NCI-H2029 (cell line): Measurements from ENCODE around the gene HIKESHI.
"Not testable (repeated sequence)": the region's sequence is repeated elsewhere in the genome, so short reads cannot be mapped to it uniquely, and the experiment has no call there.

Source experiments
- DNase-seq: peaks from one replicate; lab custom pipeline; 2025; lab: John Stamatoyannopoulos, UW

Gene HIKESHI

DNA sequence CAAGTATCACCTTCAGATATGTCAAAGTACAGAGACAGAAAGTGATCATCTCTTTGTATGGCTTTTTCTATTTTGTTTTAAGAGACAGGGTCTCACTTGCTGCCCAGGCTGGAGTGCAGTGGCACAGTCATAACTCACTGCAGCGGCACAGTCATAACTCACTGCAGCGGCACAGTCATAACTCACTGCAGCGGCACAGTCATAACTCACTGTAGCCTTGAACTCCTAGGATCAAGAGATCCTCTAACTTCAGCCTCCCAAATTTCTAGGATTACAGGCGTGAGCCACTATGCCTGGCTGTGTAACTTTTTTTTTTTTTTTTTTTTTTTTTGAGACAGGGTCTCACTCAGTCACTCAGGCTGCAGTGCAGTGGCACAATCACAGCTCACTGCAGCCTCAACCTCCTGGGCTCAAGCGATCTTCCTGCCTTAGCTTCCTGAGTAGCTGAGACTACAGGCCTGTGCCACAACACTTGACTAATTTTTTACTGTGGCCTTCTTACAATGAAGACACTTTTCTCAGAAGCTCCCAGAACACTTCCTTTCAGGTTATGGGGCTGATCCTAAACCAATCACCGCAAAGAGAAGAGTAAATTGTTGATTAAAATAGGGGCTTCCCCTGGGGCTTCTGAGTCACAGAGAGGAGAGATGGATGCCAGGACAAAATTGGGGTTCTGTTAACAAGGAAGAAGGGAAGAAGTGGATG, 9.0 kb upstream of the HIKESHI start:
- no peak for DNase-seq

DNA sequence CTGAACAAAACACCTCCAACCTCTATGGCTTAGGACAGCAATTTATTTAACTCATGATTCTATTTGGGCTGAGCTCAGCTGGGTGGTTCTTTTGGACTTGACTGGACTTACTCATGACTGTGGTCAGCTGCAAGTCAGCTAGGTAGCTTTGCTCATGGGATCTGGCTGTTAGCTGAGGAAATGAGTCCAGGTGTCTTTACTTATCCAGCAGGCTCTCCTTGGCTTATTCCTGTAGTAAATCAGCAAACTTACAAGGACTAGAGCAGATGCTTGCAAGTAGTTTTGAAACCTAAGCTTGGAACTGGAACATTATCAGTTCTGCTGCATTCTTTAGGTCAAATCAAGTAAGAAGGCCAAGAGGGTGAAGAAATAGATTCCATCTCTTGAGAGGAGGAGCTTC, 8.0 kb upstream of the HIKESHI start:
- DNase-seq: no peak

DNA sequence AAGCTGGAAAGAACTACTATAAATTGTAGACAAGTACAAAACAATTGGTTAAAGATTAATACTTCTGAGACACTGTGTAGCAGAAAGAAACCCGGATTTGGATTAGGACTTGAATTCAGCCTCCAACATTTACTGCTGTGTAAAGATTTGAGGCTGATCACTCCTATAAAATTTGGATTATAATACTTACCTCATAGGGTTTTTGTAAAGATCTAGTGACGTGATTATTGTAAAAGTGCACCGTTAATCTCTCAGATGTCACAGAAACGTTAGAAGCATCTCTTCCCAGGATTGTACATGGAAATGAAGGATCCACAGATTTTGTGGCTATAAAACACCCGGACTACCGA, 323 bp upstream of the HIKESHI start:
- DNase-seq: no peak

DNA sequence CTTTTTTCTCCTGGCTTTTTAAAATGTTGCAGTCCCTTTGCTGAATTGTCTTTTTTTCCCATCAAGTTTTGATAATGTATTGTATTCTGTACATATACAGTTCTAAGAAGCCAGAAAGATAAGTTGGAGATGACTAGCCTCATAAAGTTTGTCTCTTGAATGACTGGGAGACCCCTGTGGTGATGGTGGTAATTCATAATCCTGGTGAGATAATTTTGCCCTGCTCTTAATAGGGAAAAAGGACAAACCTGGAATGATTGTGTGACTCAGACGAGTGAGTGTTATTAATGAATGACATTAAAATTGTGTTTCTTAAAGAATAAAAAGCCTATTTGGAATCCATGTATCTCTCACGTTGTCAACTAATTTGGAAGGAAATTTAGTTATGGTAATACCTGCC, 1.2 kb downstream of the HIKESHI start:
- DNase-seq: no peak

DNA sequence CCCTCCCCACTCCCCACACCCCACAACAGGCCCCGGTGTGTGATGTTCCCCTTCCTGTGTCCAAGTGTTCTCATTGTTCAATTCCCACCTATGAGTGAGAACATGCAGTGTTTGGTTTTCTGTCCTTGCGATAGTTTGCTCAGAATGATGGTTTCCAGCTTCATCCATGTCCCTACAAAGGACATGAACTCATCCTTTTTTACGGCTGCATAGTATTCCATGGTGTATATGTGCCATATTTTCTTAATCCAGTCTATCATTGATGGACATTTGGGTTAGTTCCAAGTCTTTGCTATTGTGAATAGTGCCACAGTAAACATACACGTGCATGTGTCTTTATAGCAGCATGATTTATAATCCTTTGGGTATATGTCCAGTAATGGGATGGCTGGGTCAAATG, 6.7 kb downstream of the HIKESHI start:
- DNase-seq: not testable (repeated sequence)

DNA sequence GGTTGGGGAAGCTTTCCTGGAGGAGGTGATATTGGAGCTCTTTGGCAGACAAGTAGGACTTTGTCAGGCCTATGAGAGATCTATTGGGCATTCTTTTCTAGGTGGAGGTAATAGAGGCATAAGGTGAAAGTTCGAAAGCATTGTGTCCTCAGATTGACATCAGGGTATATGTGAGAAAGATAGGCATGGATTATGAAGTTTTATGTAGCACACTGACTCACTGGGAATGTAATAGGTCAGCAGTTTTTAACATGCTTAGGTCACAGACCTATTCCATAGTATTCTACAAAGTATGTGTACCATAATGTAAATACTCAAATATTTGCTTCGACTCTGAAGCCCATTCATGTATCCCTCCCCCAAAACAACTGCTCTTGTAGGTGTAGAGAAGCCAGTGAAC, 11.8 kb downstream of the HIKESHI start:
- DNase-seq: no peak

DNA sequence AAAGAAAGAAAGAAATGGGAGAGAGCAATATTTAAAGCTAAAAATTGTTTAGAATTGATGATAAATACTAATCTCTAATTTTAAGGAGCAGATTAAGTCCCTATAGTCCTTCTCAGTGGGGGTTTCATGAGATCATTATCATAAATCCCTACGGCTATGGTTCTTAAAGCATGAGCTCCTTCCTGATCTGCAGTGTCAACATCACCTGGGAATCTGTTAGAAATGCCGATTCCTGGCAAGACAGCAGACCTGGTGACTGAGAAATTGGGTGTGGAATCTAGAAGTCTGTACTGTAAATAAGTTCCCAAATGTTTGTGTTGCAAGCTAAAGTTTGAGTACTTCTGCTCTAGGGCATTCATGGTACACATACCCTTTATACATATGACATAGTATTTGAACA, 12.6 kb downstream of the HIKESHI start:
- no peak for DNase-seq

DNA sequence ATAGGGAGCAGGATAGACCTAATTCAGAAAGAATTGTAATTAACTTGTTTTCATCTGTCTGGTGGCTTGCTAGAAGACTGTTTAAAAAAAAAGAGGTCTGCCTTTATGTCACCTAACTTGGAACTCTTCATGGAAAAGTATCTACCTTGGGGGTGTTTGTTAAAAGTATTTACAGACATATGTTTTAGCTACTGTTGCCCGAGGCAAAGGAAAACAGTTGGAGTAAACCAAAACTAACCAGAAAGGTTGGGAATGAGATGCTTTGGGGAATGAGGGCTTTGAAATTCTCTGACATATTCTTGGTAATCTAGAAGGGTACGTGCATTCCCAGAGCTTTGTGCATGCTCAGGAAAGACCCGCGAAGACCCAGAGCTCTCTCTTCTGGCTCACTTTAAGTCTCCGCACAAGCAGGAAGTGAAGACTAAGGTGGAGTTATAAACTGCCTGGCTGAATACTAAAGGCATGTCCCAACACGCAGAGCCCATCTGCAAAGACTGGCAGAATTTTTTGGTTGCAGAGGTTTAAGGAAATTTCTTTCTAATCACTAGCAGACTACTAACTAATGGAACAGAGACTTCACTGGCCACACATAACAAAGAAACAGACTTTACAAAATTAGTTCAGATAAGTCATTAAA, 33.2 kb downstream of the HIKESHI start:
- no peak for DNase-seq

DNA sequence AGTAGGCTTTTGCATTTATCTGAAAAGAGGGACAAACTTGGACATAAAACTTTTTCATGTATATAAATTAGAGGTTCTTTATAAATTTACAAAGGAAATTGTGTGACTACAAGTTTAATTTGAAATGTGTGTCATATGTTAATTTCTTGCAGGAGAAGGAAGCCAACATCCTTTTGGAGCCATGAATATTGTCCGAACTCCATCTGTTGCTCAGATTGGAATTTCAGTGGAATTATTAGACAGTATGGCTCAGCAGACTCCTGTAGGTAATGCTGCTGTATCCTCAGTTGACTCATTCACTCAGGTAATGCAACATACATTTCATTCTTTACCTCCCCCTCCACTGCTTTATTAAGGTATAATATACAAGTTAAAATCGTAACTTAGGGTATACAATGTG, 35.2 kb downstream of the HIKESHI start:
- no peak for DNase-seq

DNA sequence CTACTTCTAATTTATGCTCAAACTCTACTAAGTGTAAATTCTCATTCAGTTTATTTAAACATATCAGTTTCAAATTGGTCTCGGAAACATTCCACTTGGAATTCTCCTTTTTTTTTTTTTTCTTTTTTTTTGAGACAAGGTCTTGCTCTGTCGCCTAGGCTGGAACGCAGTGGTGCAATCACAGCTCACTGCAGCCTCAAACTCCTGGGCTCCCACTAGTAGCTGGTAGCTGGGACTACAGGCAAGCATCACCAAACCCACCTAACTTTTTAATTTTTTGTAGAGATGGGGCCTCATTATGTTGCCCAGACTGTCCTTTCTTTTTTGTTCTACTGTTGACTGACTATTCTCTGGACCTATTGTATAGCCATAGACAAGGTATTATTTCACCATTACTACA, 39.3 kb downstream of the HIKESHI start:
- DNase-seq: no peak

DNA sequence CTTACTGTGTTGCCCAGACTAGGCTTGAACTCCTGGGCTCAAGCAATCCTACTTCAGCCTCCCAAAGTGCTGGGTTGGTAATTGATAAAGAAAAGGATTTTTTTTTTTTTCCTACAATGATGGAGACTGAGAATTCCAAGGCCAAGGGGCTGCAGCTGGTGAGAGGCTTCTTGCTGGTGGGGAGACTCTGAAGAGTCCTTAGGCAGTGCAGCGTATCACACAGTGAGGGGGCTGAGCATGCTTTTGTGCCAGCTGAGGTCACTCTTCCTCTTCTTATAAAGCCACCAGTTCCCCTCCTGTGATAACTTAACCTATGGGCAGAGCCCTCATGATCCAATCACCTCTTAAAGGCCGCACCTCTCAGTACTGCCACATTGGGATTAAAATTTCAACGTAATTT, 44.5 kb downstream of the HIKESHI start:
- DNase-seq: no peak

DNA sequence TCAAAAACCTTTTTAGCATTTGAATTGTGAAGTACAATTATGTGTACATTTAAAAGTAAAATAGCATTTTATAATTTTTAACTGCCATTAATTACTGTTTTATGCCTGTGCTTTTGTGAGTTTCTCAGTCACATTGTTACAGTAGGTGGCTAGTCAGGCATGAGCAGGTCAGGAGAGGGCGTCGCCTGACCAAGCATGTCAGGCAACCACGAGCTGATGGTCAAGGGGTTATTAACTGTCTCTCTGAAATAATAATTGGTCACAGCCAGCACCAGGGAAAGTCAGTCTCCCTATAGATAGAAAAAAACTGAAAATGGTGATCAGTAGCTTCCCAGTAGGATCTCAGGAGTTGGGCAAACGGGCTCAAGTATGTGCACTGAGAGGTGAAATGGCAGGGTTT, 53.2 kb downstream of the HIKESHI start:
- no peak for DNase-seq

DNA sequence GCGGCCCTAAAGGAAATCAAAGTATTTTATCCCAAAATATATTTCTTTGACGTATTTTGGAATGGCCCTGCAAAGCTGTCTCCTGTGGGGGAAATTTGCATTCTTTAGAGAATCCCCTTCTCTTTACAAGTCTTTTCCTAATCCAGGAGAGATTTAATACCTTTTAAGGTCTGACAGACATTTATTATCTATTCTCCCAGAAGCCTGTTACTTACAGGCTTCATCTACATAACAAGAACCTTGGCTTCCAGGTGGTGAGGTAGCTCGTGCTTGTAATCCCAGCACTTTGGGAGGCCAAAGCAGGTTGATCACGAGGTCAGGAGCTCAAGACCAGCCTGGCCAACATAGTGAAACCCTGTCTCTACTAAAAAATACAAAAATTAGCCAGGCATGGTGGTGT, 55.4 kb downstream of the HIKESHI start:
- not testable (repeated sequence) for DNase-seq

DNA sequence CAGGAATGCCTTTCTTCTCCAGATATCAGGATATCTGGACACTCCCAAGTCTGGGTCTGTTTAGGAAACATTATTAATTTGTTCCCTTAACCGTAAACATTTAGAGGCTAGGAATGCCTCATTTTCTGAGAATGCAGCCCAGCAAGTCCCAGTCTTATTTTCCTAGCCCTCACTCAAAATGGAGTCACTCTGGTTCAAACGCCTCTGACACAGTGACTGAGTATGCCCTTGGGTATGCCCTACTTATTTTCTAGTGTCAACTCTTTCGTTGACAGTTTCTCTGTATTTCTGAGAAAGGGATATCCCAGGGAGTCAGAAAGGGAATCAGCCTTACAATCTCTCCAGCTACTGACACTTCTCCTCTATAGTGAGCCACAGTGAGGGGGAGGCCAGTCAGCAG, 56.7 kb downstream of the HIKESHI start:
- no peak for DNase-seq

DNA sequence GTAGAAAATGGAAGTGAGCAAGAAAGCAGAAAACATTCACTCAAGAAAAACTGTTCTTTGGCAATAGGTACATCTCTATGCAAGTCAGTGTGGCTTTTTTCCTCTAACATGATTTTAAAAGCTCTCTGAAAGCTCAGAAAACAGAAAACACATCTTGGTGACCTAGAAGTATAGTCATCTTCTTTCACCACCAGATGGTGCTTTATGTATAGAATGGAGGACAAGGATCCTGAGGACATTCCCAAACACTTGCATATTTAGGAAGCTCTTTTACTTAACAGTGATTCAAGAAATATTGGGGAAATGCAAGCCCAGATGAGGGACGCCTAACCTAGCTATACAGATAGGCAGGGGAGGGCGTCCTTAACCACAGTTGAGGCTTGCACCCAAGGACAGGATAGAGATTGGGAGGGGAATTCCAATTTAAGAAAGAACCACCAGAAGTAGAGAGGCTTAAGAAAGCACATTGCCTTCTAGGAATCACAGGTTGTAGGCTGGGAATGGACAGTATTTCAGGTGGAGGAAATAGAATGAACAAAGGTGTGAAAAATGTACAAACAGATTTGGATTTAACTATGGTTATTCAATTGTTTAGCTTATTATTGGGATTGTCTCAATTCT, 58.8 kb downstream of the HIKESHI start:
- DNase-seq: no peak

DNA sequence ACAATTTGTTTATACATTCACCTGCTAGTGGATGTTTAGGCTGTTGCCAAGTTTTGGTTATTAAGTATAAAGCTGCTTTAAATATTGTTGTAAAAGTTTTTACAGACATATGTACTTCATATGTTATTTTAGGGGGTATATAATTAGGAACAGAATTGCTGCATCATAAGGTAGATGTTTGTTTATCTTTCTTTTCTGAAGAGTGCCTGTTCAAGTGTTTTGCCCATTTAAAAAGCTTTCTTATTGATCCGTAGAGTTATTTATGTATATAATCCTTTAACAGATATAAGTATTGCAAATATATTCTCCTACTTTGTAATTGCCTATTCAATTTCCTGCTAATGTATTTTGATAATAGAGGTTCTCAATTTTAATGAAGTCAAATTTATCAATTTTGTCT, 61.4 kb downstream of the HIKESHI start:
- DNase-seq: no peak

DNA sequence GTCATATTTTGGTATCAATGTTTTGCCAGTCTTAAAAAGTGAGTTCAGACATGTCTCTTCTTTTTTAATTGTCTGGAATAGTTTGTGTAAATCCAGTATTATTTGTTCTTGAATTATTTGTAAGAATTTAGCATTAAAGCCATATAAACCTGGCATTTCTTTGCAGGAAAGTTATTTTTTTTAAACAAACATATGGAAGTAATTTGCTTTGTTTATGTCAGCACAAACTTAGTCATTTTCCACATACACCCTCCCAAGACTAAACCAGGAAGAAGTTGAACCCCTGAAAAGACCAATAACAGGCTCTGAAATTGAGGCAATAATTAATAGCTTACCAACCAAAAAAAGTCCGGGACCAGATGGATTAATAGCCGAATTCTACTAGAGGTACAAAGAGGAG, 63.5 kb downstream of the HIKESHI start:
- DNase-seq: no peak

DNA sequence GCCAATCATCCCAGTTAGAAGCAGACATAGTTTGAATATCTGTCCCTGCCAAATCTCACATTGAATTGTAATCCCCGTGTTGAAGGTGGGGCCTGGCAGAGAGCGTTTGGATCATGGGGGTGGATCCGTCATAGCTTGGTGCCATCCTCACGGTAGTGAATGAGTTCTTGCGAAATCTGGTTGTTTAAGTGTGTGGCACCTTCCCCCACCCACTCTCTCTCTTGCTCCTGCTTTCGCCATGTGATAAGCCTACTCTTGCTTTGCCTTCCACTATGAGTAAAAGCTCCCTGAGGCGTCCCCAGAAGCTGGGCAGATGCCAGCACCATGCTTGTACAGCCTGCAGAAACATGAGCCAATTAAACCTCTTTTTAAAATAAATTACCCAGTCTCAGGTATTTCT, 67.6 kb downstream of the HIKESHI start:
- DNase-seq: no peak

DNA sequence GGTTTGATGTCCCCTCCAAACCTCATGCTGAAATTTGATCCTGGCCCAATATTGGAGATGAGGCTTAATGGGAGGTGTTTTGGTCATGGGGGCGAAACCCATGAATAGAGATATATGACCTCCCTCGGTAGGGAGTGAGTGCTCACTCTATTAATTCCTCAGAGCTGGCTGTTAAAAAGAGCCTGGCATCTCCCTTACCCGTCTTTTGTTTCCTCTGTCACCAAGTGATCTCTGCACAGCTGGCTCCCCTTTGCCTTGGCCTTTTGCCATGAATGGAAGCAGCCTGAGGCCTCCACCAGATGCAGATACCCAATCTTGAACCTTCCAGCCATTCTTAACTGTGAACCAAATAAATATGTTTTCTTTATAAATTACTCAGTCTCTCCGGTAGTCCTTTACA, 68.1 kb downstream of the HIKESHI start:
- DNase-seq: no peak

DNA sequence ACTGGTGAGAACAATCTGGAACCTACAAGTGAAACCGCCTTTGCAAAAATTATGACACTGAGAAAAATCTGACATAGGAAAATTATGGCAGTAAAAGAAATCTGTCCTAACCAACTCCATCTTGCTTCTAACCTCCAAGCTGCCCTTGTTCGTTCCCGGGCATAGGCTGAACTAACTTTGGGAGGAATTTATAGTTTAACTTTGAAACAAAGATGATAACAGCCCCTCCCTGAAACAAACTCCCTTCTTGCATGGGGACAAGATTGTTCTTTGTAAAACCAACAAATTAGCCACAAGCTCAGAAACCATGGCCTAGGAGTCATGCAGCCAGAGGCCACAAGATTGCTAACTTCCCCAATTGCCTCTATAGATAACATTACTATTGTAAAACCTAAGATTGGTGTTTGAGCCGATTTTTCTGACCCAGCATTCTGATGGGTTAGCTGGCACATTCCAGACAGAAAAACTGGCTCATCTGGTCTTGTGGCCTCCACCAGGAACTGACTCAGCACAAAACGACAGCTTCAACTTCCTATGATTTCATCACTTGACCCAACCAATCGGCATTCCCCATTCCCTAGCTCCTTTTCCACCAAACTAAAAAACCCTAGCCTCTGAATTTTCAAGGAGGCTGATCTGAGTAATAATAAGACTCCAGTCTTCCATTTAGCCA, 69.0 kb downstream of the HIKESHI start:
- no peak for DNase-seq

DNA sequence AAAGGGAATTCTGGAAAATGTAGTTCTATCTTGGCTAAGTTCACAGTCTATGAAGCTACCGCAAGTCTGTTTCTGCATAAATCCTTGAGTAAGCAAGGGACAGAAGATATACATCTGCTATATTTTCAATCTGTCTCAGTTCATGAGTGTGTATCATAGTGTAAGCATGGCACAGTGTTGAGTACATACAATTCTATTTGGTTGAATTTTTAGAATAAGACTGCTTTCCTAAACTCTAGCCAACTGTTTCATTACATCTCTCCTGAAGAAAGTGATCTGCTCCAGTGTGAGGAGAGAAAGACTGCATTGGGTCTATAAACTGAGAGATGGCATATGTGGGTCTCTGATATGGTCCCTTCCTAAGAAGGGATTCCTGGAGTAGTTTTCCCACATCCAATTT, 70.0 kb downstream of the HIKESHI start:
- no peak for DNase-seq

DNA sequence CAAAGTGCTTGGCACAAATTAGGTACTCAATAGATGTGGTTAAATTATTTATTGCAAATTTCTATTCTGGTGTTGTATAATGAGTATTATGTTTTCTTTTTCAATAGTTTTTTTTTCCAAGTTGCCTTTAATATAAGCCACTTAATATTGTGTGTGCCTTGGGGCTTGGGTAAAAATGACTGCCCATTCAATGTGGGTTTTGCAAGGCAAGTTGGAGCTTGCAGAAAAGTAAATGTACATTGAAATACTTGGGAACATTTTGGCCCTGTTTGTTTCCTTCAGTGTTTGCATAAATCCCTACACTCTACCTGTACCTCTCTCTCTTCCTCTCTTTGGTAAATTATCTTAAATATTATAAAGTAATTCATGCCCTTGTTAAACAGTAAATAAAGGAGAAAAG, 70.5 kb downstream of the HIKESHI start:
- DNase-seq: no peak

DNA sequence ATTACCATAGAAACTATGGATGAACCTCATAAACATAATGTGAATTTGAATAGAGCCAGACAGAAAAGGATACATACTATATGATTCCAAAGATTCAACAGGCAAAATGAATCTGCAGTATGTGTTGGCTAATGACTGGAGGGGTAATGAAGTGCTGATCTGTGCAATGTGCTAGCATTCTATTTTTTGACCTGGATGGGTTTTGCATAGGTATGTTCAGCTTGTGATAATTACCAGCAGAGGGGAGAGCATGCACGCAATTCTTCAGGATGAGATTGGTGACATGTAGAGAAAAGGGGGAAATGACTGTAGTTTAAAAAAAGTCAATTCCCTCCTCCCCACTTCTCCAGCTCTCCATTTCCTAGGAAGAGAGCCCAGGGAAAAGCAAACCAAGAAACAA, 72.0 kb downstream of the HIKESHI start:
- no peak for DNase-seq
